IMR-90 (cell line): ENCODE results near the gene CELSR1. TPM values are rescaled to one million over a fixed set of nuclear protein-coding genes. Genes with fewer than 3 reads are reported as not detected.

Experiments used
- ATAC-seq: fragments of 200-7000 bp; cut with Tn5 transposase; 2 replicates; pipeline ENCODE4 v1.9.1; 2020; ENCODE audit warnings: low read depth, mild to moderate bottlenecking, moderate library complexity
- BruUV-seq: library from RNA; stranded (reverse); fragments of 400-500 nt; replicated peaks from 2 replicates; lab custom pipeline; 2021; lab: Mats Ljungman, UMichigan
- CTCF ChIA-PET: fragments of 300-600 bp; formaldehyde crosslinking; extraction: SDS; loops from one replicate; lab custom pipeline; 2021; ENCODE audit warnings: antibody characterized with exemption; lab: Yijun Ruan, JAX
- POLR2A ChIA-PET: fragments of 300-600 bp; sonication (Branson Sonifier 250); formaldehyde crosslinking; loops from one replicate; lab custom pipeline; 2022; ENCODE audit warnings: antibody characterized with exemption; ENCODE audit not compliant: unreplicated experiment; lab: Charles Lee
- DNase-seq: peaks from one replicate; pipeline ENCODE4 v3.0.0; 2013
- H2AFZ ChIP-seq: replicated peaks from 2 replicates; pipeline ENCODE3; 2013; ENCODE audit warnings: low read length, mild to moderate bottlenecking; ENCODE audit not compliant: poor library complexity
- H2AK5ac ChIP-seq: 2 replicates; pipeline ENCODE4 v1.6.1; 2013; ENCODE audit warnings: low read depth, low read length, inconsistent platforms
- H2AK9ac ChIP-seq: replicated peaks from 2 replicates; pipeline ENCODE3; 2013; ENCODE audit warnings: mild to moderate bottlenecking, low read depth, low read length, moderate library complexity; ENCODE audit not compliant: poor library complexity
- H2BK120ac ChIP-seq: 2 replicates; pipeline ENCODE4 v1.6.1; 2013; ENCODE audit warnings: low read depth, low read length, inconsistent platforms
- H2BK15ac ChIP-seq: 3 replicates; pipeline ENCODE4 v1.6.1; 2013; ENCODE audit warnings: low read depth, low read length, inconsistent platforms
- H2BK20ac ChIP-seq: 2 replicates; pipeline ENCODE4 v1.6.1; 2013; ENCODE audit warnings: low read depth, mild to moderate bottlenecking, inconsistent platforms, low read length, moderate library complexity
- H2BK5ac ChIP-seq: 2 replicates; pipeline ENCODE4 v1.6.1; 2013; ENCODE audit warnings: mild to moderate bottlenecking, low read depth, low read length, inconsistent platforms; ENCODE audit not compliant: poor library complexity, severe bottlenecking
- H3K14ac ChIP-seq: replicated peaks from 2 replicates; pipeline ENCODE4 v1.6.1; 2013; ENCODE audit warnings: low read depth, low read length, inconsistent platforms
- H3K18ac ChIP-seq: 2 replicates; pipeline ENCODE4 v1.6.1; 2013; ENCODE audit warnings: low read depth, low read length, control low read depth
- H3K23ac ChIP-seq: 2 replicates; pipeline ENCODE4 v1.6.1; 2013; ENCODE audit warnings: low read depth, low read length, inconsistent platforms
- H3K27ac ChIP-seq: 2 replicates; pipeline ENCODE4 v1.5.1; 2013; ENCODE audit warnings: mild to moderate bottlenecking, control low read depth, low read length; ENCODE audit not compliant: insufficient read depth
- H3K27me3 ChIP-seq: 2 replicates; pipeline ENCODE4 v1.6.1; 2013; ENCODE audit warnings: low read length; ENCODE audit not compliant: control insufficient read depth, insufficient read depth
- H3K36me3 ChIP-seq: 2 replicates; pipeline ENCODE4 v1.6.1; 2013; ENCODE audit warnings: low read length, mixed read lengths; ENCODE audit not compliant: control insufficient read depth, insufficient read depth
- H3K4ac ChIP-seq: 2 replicates; pipeline ENCODE4 v1.6.1; 2013; ENCODE audit warnings: low read depth, low read length, inconsistent platforms
- H3K4me1 ChIP-seq: 2 replicates; pipeline ENCODE4 v1.6.1; 2013; ENCODE audit warnings: low read length, mixed read lengths; ENCODE audit not compliant: control insufficient read depth, insufficient read depth
- H3K4me2 ChIP-seq: 2 replicates; pipeline ENCODE4 v1.6.1; 2013; ENCODE audit warnings: low read depth, mild to moderate bottlenecking, control low read depth, low read length, moderate library complexity
- H3K4me3 ChIP-seq: 2 replicates; pipeline ENCODE4 v1.5.1; 2013; ENCODE audit warnings: low read depth, mild to moderate bottlenecking, control low read depth, low read length, moderate library complexity; ENCODE audit not compliant: insufficient read depth
- H3K56ac ChIP-seq: 2 replicates; pipeline ENCODE4 v1.6.1; 2013; ENCODE audit warnings: low read length, inconsistent platforms; ENCODE audit not compliant: insufficient read depth; ENCODE audit errors: extremely low read depth
- H3K79me1 ChIP-seq, 2 experiments: 2 replicates each; pipeline ENCODE4 v1.6.1; 2013; ENCODE audit warnings: low read length in 2 of 2, inconsistent platforms in 1 of 2, low read depth in 1 of 2
- H3K9ac ChIP-seq: 2 replicates; pipeline ENCODE4 v1.6.1; 2013; ENCODE audit warnings: low read depth, low read length, control low read depth
- H3K9me1 ChIP-seq: 2 replicates; pipeline ENCODE4 v1.6.1; 2013; ENCODE audit warnings: low read length, inconsistent platforms; ENCODE audit not compliant: insufficient read depth
- H3K9me3 ChIP-seq: 2 replicates; pipeline ENCODE4 v1.6.1; 2013; ENCODE audit warnings: low read length; ENCODE audit not compliant: control insufficient read depth, insufficient read depth
- H4K20me1 ChIP-seq: 2 replicates; pipeline ENCODE4 v1.6.1; 2013; ENCODE audit warnings: low read length, inconsistent platforms; ENCODE audit not compliant: insufficient read depth
- H4K5ac ChIP-seq: 2 replicates; pipeline ENCODE4 v1.6.1; 2013; ENCODE audit warnings: mild to moderate bottlenecking, low read depth, low read length, control low read depth
- H4K8ac ChIP-seq, 2 experiments: 2 replicates each; pipeline ENCODE4 v1.6.1; 2013; ENCODE audit warnings: low read depth in 2 of 2, low read length in 2 of 2, control low read depth in 1 of 2, inconsistent platforms in 1 of 2
- H4K91ac ChIP-seq: 2 replicates; pipeline ENCODE4 v1.6.1; 2013; ENCODE audit warnings: low read depth, low read length, inconsistent platforms; ENCODE audit not compliant: insufficient read depth
- BHLHE40 ChIP-seq: fragments of 150-350 bp; IDR thresholded peaks from 2 replicates; pipeline ENCODE4 v1.6.1; 2016; ENCODE audit warnings: mild to moderate bottlenecking, low read depth, low read length
- CEBPB ChIP-seq: IDR thresholded peaks from 2 replicates; pipeline ENCODE4 v1.6.1; 2012; ENCODE audit warnings: low read depth, low read length, improper control_type of control experiment
- CHD1 ChIP-seq: IDR thresholded peaks from 2 replicates; pipeline ENCODE4 v1.6.1; 2012; ENCODE audit warnings: low read depth, low read length, improper control_type of control experiment
- CTCF ChIP-seq: conservative IDR thresholded peaks from 2 replicates; pipeline ENCODE4 v1.5.1; 2012; ENCODE audit warnings: mild to moderate bottlenecking, low read depth, low read length, improper control_type of control experiment
- ELK1 ChIP-seq: fragments of 150-350 bp; IDR thresholded peaks from 2 replicates; pipeline ENCODE4 v1.6.1; 2016; ENCODE audit warnings: low read depth, mild to moderate bottlenecking, low read length, moderate library complexity, borderline replicate concordance
- FOS ChIP-seq: fragments of 150-350 bp; IDR thresholded peaks from 2 replicates; pipeline ENCODE4 v1.6.1; 2016; ENCODE audit warnings: low read depth, low read length
- MAFK ChIP-seq: IDR thresholded peaks from 2 replicates; pipeline ENCODE4 v1.6.1; 2012; ENCODE audit warnings: low read depth, low read length, improper control_type of control experiment
- MAZ ChIP-seq: IDR thresholded peaks from 2 replicates; pipeline ENCODE4 v1.6.1; 2012; ENCODE audit warnings: low read depth, mild to moderate bottlenecking, low read length, improper control_type of control experiment, moderate library complexity, borderline replicate concordance
- MXI1 ChIP-seq: IDR thresholded peaks from 2 replicates; pipeline ENCODE4 v1.6.1; 2012; ENCODE audit warnings: low read depth, mild to moderate bottlenecking, low read length, moderate library complexity, borderline replicate concordance
- NFE2L2 ChIP-seq: fragments of 150-350 bp; IDR thresholded peaks from 2 replicates; pipeline ENCODE4 v1.6.1; 2016; ENCODE audit warnings: low read depth, mild to moderate bottlenecking, low read length
- POLR2A ChIP-seq: IDR thresholded peaks from 2 replicates; pipeline ENCODE4 v1.6.1; 2012; ENCODE audit warnings: mild to moderate bottlenecking, low read depth, low read length
- RAD21 ChIP-seq: IDR thresholded peaks from 2 replicates; pipeline ENCODE4 v1.6.1; 2012; ENCODE audit warnings: low read length, improper control_type of control experiment
- RCOR1 ChIP-seq: IDR thresholded peaks from 2 replicates; pipeline ENCODE4 v1.6.1; 2012; ENCODE audit warnings: mild to moderate bottlenecking, low read length, improper control_type of control experiment; ENCODE audit not compliant: insufficient replicate concordance
- RFX5 ChIP-seq: IDR thresholded peaks from 2 replicates; pipeline ENCODE4 v1.8.0; 2012; ENCODE audit warnings: low read depth, mild to moderate bottlenecking, low read length, moderate library complexity
- SMC3 ChIP-seq: fragments of 150-350 bp; IDR thresholded peaks from 2 replicates; pipeline ENCODE4 v1.6.1; 2016; ENCODE audit warnings: low read depth, mild to moderate bottlenecking, antibody characterized with exemption, low read length, moderate library complexity
- USF2 ChIP-seq: fragments of 150-350 bp; IDR thresholded peaks from 2 replicates; pipeline ENCODE4 v1.6.1; 2017; ENCODE audit warnings: mild to moderate bottlenecking, antibody characterized with exemption, low read length, low read depth
- WGBS, 2 experiments: methylation state at CpG; one replicate each; pipeline versions ENCODE4 v1.1.5 to v1.1.7; 2013; ENCODE audit warnings: missing lambda C conversion rate in 2 of 2; ENCODE audit not compliant: insufficient read length in 1 of 2; ENCODE audit errors: extremely low coverage in 2 of 2; 5-methylcytosine and 5-hydroxymethylcytosine counted together
- dilution Hi-C: fragments of 300-500 bp; cut with HindIII; formaldehyde crosslinking; loops from one replicate; pipeline ENCODE4 v1.14.3; 2018; ENCODE audit warnings: low sequenced_read_pairs; ENCODE audit not compliant: unreplicated experiment
- in situ Hi-C: fragments of 300-500 bp; cut with MboI; formaldehyde crosslinking; loops from 3 replicates; pipeline ENCODE4 v1.14.3; 2019; ENCODE audit warnings: low sequenced_read_pairs, inconsistent platforms, mixed read lengths
- intact Hi-C: fragments of 100-400 bp; cut with micrococcal nuclease; formaldehyde crosslinking; loops from 2 replicates; pipeline ENCODE4 v1.10.0; 2022
- polyA plus RNA-seq, 3 experiments: library from polyadenylated mRNA; depleted of rRNA; stranded (reverse); fragments of >200 nt; gene quantifications; 2 replicates each; pipeline ENCODE4 v1.2.3, GENCODE V29; 2012; ENCODE audit warnings: low replicate concordance in 1 of 3
- total RNA-seq: library from RNA; depleted of rRNA; stranded (reverse); fragments of >200 nt; gene quantifications from 2 replicates; pipeline ENCODE4 v1.2.3, GENCODE V29; 2012

Gene CELSR1
- total and polyA plus RNA-seq, 2 of the 4 experiments (the other 2 are of a cell fraction), result 0.36 to 0.82 TPM

DNA sequence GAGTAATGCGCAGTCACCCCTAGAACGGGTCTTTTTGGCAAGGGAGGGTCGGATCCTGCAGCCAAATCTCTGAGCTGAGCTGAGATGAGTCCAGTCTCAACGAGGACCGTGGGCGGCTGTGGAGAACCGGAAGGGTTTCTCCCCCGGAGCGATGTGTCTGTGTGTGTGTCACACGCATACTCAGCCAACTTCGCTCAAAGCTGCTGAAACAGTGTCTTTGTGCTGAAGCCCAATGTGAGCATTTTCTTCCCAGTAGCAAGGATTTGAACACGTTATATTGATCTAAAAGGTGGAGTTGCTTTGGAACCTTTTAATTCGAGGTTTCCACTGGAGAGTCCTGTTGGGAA is 1.4 kb upstream of the CELSR1 start:
- Histone ChIP-seq H4K20me1 (no peaks in the 10 kb centered on the region), H3K4ac (no peak overlapping the region), H2BK120ac (no peak overlapping the region), H3K4me1 (peaks cover 3% of the 10 kb centered on the region; the same call in 1 of the 2 replicates), H3K9me1 (no peaks in the 10 kb centered on the region), H3K4me2 (peak overlapping the region; percentile 60), H3K79me1 (no peaks in the 10 kb centered on the region), H4K5ac (no peak overlapping the region), H3K9ac (no peak overlapping the region), H3K27me3 (peaks cover 42% of the 10 kb centered on the region), H3K18ac (no peak overlapping the region), H2AFZ (peak overlapping the region; percentile 19), H3K56ac (no peak overlapping the region), H3K36me3 (no peaks in the 10 kb centered on the region), H3K23ac (no peak overlapping the region), H3K27ac (no peak overlapping the region), H4K8ac (no peak overlapping the region), H3K4me3 (peak overlapping the region; percentile 6; the same call in 1 of the 2 replicates), H2BK15ac (no peak overlapping the region), H3K9me3 (peaks cover 17% of the 10 kb centered on the region), H2AK5ac (no peak overlapping the region), H4K91ac (no peak overlapping the region), H2AK9ac (no peak overlapping the region), H2BK20ac (no peak overlapping the region), H3K14ac (no peak overlapping the region), H2BK5ac (no peak overlapping the region)
- CTCF ChIA-PET, result interaction anchor here (1.7 to 2.0 kb wide), 2 partner anchors 9 to 171 kb away, joined by 4 to 6 read pairs; no protein-coding TSS in a partner anchor
- BruUV-seq, result no TSS peak
- dilution Hi-C loops (no loop called here), in situ Hi-C loops (loop anchor here (25.0 kb wide), 1 partner anchor 401 kb away; no protein-coding TSS in a partner anchor), intact Hi-C loops (no loop called here)
- POLR2A ChIA-PET, result interaction anchor here (0.7 kb wide), 1 partner anchor 79 kb away, joined by 3 read pairs; no protein-coding TSS in a partner anchor
- ATAC-seq, result peak; percentile 22; the same call in 1 of the 2 replicates
- WGBS, 2 experiments, result 0% methylated on average over 6 of the region's 13 CpGs; no CpG with 5 or more reads in 1 of the 2 experiments
- TF ChIP-seq MXI1, result no peak
- no peak for TF ChIP-seq MAZ
- TF ChIP-seq CEBPB, result no peak
- no peak for TF ChIP-seq RAD21
- no peak for TF ChIP-seq ELK1
- no peak for TF ChIP-seq RCOR1
- TF ChIP-seq CHD1, result no peak
- TF ChIP-seq USF2, result no peak
- no peak for TF ChIP-seq SMC3
- TF ChIP-seq CTCF, result no peak
- TF ChIP-seq RFX5, result no peak
- no peak for TF ChIP-seq BHLHE40
- TF ChIP-seq POLR2A, result no peak
- TF ChIP-seq NFE2L2, result no peak
- no peak for TF ChIP-seq FOS
- no peak for TF ChIP-seq MAFK
- peak; percentile 63 for DNase-seq
